Measurements from ENCODE around the gene PPP4R2. TPM values are rescaled to one million over a fixed set of nuclear protein-coding genes. Genes with fewer than 3 reads are reported as not detected.
A peak's percentile ranks its signal among the peaks of the same experiment; 100 is the strongest.

Gene PPP4R2, protein sequence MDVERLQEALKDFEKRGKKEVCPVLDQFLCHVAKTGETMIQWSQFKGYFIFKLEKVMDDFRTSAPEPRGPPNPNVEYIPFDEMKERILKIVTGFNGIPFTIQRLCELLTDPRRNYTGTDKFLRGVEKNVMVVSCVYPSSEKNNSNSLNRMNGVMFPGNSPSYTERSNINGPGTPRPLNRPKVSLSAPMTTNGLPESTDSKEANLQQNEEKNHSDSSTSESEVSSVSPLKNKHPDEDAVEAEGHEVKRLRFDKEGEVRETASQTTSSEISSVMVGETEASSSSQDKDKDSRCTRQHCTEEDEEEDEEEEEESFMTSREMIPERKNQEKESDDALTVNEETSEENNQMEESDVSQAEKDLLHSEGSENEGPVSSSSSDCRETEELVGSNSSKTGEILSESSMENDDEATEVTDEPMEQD
- 10 to 100 TPM; 39.9 to 49.6 (median 44.2) TPM for total RNA-seq

- Histone ChIP-seq H3K27me3 (no peaks in the 10 kb centered on the region), H3K4me3 (peak within 1 kb of the TSS; percentile 65 to 89 (median 82)), H3K9me3 (no peaks in the 10 kb centered on the region), H3K27ac (peak within 1 kb of the TSS; percentile 87 to 97 (median 96)), H3K4me1 (peaks cover 0 to 34% (median 14%) of the 10 kb centered on the region in 4 donors), H3K36me3 (no peaks in the 10 kb centered on the region)
- DNase-seq, result peak; percentile 81 to 94 (median 93)
- TF ChIP-seq, protein P1, sequence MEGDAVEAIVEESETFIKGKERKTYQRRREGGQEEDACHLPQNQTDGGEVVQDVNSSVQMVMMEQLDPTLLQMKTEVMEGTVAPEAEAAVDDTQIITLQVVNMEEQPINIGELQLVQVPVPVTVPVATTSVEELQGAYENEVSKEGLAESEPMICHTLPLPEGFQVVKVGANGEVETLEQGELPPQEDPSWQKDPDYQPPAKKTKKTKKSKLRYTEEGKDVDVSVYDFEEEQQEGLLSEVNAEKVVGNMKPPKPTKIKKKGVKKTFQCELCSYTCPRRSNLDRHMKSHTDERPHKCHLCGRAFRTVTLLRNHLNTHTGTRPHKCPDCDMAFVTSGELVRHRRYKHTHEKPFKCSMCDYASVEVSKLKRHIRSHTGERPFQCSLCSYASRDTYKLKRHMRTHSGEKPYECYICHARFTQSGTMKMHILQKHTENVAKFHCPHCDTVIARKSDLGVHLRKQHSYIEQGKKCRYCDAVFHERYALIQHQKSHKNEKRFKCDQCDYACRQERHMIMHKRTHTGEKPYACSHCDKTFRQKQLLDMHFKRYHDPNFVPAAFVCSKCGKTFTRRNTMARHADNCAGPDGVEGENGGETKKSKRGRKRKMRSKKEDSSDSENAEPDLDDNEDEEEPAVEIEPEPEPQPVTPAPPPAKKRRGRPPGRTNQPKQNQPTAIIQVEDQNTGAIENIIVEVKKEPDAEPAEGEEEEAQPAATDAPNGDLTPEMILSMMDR (IDR thresholded peaks at IDR 0.05), result peak in 1 of 6 experiments; percentile 13
- TF ChIP-seq POLR2A (IDR thresholded peaks at IDR 0.05), result peak; percentile 60 to 81
Observed at GRCh38 chr3:72996473-72997333, at the start of gene PPP4R2. TSS of gene PPP4R2 (plus strand) at chr3:72996811. CDS start at chr3:72997038, 227 bp downstream.

- Histone ChIP-seq H3K27me3 (no peaks in the 10 kb centered on the region), H3K27ac (no peak overlapping the region), H3K4me1 (no peaks in the 10 kb centered on the region), H3K36me3 (no peaks in the 10 kb centered on the region), H3K4me3 (no peak overlapping the region), H3K9me3 (no peaks in the 10 kb centered on the region)
- TF ChIP-seq, protein P1 (IDR thresholded peaks at IDR 0.05), result no peak
- no peak for TF ChIP-seq POLR2A (IDR thresholded peaks at IDR 0.05)
- DNase-seq, result no peak
Observed at GRCh38 chr3:72947715-72948490, 48.7 kb upstream of the PPP4R2 start.

DNA sequence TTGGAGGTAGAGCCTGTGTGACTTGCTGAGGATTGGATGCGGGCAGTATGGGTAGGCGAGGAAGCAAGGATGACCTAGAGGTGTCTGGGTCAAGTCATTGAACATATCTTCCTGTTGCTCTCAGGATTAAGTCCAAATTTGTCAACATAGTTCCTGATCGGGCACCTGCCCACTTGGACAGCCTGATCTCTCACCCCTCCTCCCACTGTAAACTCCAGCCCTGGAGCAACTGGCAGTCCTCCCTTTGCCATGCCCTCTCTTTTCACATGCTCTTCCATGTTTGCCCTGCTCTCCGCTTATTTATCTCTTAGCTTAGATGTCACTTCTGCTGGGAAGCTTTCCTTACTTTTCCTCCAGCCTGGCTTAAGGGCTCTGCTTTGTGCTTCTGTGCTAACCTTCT is 47.6 kb upstream of the PPP4R2 start:
- DNase-seq, result no peak
- no peaks in the 10 kb centered on the region for H3K36me3 ChIP-seq
- H3K4me1 ChIP-seq, result no peaks in the 10 kb centered on the region
- no peaks in the 10 kb centered on the region for H3K27me3 ChIP-seq
- H3K27ac ChIP-seq, result no peak overlapping the region
- TF ChIP-seq POLR2A (IDR thresholded peaks at IDR 0.05), result no peak
- TF ChIP-seq, protein P1 (IDR thresholded peaks at IDR 0.05), result no peak
- no peaks in the 10 kb centered on the region for H3K9me3 ChIP-seq
- no peak overlapping the region for H3K4me3 ChIP-seq

GRCh38 chr3:72950372-72950771 is 46.2 kb upstream of the PPP4R2 start:
- DNase-seq, result no peak
- no peaks in the 10 kb centered on the region for H3K27me3 ChIP-seq
- H3K9me3 ChIP-seq, result no peaks in the 10 kb centered on the region
- H3K4me3 ChIP-seq, result no peak overlapping the region
- TF ChIP-seq POLR2A (IDR thresholded peaks at IDR 0.05), result no peak
- TF ChIP-seq, protein P1 (IDR thresholded peaks at IDR 0.05), result no peak
- H3K36me3 ChIP-seq, result no peaks in the 10 kb centered on the region
- no peaks in the 10 kb centered on the region for H3K4me1 ChIP-seq
- H3K27ac ChIP-seq, result no peak overlapping the region

- DNase-seq, result no peak
- H3K36me3 ChIP-seq, result no peaks in the 10 kb centered on the region
- no peak overlapping the region for H3K27ac ChIP-seq
- TF ChIP-seq POLR2A (IDR thresholded peaks at IDR 0.05), result no peak
- TF ChIP-seq, protein P1 (IDR thresholded peaks at IDR 0.05), result no peak
- no peaks in the 10 kb centered on the region for H3K4me1 ChIP-seq
- no peaks in the 10 kb centered on the region for H3K27me3 ChIP-seq
- H3K9me3 ChIP-seq, result no peaks in the 10 kb centered on the region
- H3K4me3 ChIP-seq, result no peak overlapping the region
Observed at GRCh38 chr3:72950801-72951200, 45.8 kb upstream of the PPP4R2 start.
